HG02588 (cell line): ENCODE data around the gene FBRSL1.
A peak's percentile ranks its signal among the peaks of the same experiment; 100 is the strongest.
"Not testable (repeated sequence)": the region's sequence is repeated elsewhere in the genome, so short reads cannot be mapped to it uniquely, and the experiment has no call there.

Experiments used
- ATAC-seq: cut with Tn5 transposase; IDR thresholded peaks from one replicate; pipeline ENCODE4 v1.9.1; 2021; ENCODE audit warnings: mild to moderate bottlenecking, moderate library complexity; ENCODE audit not compliant: unreplicated experiment

FBRSL1 gene

DNA sequence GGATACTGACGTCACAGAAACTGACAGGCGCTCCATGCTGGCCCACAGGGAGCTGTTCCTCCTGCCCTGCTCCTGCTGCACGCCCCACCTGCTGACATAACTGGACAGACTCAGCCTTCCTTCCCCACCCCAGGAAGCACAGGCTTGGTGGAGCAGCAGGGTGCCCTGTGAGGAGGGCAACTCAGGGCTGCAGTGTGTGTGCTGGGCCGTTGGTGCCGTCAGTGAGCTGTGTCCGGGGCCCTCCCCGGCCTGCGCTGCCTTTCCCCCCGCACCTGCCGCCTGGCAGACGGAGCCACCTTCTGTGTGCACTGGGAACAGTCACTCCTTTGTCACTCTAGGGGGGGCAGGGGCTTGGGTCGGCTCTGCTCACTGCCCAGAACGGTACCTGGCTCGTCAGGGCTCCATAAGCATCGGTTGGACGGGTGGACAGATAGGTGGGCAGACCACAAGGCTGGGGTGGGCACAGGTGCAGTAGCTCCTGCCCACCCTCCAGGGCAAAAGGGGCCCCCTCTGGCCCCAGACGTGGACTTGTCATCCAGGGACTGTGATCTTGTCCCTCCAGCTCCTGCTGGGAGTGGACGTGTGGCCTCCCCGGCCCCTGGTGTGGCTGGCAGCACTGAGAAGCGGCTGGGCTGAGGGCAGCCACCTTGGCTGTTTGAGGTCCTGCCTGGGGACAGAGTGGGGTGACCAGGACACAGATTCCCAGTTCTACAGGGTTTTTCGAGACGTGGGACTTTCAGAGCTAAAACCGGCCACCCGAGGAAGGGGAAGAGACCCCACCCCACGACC, 32.8 kb downstream of the FBRSL1 start:
- ATAC-seq = no peak

DNA sequence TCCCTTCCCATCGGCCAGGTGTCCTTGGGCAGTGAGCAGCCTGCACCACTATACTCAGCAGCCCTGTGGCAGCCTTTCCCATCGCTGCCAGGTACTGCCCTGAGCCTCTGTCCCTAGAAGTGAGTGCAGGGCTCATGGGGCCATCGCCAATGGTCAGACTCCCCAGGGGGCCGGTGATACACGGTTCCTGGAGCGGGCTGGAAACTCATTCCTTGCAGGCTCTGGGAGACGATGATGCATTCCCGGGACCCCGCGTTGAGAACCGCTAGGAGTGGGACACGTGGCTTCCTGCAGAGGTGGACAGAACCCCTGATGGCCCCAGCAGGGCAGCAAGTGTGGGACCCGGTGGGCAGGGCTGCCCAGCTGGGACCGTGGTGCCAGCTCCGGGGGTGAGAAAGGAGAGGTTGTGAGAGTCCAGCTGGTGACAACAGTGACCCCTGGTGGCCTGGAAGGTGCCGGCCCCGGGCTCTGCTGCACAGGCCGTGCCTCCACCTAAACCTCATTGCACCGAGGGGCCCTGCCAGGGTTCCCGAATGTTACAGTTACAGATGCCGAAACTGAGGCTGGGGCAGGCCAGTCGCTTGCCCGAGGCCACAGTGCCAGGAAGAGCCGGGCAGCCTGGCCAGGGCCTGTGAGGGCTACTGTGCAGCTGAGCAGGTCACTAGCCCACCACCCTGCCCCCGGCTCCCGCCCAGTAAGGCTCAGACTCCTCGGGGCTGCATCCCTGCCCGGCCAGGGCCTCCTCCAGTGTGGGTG, 33.8 kb downstream of the FBRSL1 start:
- ATAC-seq = peak; percentile 42

DNA sequence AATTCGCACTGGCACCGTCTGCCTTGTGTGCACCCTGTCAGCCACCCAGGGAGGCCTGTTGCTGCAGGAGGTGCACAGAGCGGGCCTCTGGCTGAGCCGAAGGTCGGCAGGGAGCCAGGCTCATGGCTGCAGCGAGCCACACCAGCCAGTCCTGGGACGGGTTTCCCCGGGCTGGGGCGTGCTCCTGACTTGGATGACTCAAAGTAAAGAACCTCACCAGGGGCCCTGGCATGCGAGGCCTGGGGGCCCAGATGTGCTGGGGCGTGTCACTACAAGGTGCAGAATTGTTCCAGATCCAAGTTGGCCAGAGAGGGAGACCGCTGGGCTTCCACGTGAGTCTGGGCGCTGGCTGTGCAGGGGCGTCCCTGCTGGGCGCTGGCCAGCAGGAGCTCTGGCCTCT, 34.5 kb downstream of the FBRSL1 start:
- ATAC-seq = no peak

DNA sequence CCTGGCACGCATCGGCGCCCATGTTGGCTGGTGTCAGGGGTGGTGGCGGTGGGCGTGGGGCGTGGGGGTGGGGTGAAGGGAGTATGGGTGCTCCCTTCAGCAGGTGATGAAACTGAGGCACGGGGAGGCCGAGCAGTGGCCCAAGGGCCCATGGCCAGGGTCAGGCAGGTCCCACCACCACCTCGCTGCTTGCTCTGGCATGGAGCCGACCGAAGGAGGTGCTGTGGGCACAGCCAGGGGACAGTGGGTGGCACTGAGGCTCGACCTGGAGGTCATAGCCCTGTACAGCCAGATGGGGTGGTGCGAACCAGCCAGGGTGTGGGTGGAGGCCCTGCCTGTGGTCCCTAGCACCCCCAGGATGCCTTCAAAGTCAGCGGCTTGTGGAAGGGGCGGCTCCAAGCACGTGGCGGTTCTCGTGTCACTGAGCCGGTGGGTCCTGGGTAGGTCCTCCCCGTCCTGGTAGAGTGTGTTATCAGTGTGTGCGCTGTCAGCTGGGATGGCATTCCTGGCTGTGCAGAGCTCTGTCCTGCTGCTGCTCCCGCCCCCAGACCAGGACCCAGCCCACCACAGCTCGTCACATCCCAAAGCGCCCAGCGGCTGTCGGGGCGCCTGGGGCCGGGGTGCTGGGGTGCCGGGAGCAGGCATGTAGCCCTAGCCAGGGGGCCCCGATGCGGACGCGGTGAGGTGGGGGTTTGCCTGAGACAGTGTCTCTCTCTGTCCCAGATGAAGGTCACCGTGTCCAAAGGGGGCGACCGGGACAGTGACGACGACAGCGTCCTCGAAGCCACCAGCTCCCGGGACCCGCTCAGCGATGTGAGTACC, 35.3 kb downstream of the FBRSL1 start:
- ATAC-seq = no peak

DNA sequence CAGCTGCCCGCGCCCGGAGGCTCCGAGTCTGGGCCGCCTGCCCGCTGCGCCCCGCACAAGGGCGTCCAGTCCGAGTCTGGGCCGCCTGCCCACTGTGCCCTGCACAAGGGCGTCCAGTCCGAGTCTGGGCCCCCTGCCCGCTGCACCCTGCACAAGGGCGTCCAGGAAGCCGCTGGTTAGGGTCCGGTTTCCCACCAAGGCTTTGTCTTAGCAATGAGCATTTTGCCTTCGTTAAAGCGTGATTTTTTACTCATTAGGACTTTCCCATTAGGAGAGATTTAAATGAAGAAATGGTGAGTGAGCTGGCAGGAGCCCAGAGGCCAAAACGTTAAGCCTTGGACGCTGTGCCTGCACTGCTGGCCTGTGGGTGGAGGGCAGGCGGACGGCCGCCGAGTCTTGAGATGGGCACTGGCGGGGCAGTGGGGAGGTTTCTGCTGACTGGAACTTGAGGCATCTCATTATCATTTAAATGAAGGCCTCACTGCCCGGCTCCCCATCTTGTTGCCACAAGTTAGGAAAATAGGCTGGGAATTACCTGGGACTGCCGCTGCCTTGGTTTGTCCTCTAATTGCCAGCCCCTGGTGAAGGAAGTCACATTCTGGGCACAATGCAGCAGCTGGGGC, 36.0 kb downstream of the FBRSL1 start:
- ATAC-seq = no peak

DNA sequence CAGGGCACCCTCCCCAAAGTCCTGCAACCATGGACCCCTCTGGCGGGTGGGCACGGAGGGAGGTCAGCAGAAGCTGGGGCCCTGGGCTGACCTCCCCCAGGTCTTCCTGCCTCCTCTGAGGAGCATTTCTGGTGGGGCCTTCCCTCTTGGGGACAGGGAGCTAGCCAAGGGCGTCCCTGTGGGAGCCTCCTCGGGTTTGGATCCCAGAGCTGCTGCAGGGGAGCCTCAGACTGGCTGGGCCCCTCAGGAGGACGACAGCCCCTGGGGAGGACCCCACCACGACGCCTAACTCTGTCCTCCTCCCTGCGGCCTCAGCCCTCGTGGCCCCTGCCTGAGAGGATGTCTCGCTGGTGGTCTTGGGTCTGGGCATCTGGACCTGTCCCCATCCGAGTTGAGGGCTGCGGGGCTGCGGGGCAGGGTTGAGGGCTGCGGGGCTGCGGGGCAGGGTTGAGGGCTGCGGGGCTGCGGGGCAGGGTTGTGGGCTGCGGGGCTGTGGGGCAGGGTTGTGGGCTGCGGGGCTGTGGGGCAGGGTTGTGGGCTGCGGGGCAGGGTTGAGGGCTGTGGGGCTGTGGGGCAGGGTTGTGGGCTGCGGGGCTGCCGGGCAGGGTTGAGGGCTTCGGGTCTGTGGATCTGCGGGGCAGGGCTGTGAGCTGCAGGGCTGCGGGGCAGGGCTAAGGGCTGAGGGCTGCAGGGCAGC, 37.4 kb downstream of the FBRSL1 start:
- no peak for ATAC-seq

DNA sequence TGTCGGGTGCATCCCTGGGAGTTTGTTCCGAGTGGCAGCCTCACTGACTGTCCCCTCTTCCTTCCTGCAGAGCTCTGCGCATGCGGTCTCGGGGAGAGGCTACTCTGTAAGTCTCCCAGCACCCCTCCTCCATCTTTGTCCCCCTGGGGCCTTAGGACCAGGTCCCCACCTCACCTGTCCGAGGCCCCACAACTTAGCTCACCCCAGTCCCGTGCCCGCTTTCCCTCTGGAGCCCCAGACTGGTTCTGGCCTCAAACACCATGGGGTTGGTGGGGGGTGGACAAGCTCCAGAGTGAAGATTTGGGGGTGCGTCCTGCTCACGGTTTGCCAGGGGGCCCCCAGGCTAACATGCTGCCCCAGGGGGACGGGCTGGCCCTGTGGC, 37.9 kb downstream of the FBRSL1 start:
- no peak for ATAC-seq

DNA sequence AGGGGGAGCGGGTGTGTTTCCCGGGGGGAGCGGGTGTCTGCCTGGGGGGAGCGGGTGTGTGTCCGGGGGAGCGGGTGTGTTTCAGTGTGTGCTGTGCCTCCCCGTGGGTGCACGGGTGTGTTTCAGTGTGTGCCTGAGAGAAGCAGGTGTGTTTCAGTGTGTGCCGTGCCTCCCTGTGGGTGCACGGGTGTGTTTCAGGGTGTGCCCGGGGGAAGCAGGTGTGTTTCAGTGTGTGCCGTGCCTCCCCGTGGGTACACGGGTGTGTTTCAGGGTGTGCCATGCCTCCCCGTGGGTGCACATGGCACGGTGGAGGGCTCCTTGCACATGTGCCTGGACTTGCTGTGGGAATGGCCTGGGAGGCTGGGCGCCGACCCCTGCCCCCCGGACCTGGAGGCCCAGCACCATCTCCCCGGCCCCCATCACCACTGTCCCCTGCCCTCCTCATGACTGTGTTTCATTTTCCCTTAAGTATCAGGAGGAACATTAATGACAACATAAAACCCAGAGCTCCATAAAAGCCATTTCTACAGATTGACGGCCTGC, 38.7 kb downstream of the FBRSL1 start:
- no peak for ATAC-seq

DNA sequence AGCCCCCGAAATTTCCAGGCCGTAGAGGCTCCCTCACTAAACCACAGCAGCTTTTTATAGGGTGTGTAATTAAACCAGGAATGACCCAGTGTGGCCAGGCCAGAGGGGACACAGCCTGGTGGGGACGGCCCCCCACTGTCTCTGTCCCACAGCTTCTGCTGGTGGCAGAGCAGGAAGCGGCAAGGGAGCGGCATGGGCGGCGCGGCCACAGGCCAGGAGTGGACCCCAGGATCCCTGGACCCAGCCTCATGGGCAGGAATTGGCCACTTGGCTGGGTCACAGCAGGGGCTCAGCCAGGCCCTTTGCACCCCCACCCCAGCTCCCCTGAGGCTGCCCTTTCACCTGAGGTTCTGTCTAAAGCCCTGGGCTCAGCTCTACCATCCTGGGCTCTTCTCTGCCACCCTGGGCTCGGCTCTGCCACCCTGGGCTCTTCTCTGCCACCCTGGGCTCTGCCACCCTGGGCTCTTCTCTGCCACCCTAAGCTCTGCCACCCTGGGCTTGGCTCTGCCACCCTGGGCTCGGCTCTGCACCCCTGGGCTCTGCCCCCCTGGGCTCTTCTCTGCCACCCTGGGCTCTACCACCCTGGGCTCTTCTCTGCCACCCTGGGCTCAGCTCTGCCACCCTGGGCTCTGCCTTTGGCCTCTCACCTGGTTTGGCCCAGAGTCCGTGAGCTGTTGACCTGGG, 39.3 kb downstream of the FBRSL1 start:
- no peak for ATAC-seq

DNA sequence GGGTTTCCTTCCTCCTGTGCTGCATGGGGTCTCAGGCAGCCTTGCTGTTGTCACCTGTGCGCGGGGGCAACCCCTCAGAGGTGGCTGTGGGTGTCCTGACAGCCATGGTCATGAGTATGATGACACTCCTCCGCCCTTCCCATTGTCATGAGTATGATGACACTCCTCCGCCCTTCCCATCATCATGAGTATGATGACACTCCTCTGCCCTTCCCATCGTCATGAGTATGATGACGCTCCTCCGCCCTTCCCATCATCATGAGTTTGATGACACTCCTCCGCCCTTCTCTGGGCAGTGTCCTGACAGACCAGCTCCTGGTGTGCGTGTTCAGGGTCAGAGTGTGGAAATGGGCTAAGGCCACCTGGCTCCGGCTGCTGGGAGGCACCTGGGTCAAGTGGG, 40.0 kb downstream of the FBRSL1 start:
- ATAC-seq = no peak

DNA sequence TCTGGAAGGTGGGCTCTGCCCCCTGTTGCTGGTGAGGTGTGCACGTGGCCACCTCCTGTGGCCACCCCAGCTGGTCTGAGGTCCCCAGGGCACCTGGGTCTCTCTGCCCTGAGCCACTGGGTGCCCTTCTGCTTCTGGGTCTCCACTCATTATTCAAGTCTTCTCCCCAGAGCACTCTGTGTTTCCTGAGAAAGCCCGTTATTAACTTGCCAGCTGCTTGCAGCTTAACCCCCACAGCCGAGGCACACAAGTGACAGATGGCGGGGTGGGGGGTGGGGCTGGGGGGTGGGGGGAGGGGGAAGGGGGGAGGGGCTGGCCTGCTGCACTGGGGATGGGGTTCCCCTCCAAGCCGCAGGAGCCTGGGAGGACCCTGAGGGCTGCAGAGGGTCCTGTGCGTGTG, 40.5 kb downstream of the FBRSL1 start:
- no peak for ATAC-seq

DNA sequence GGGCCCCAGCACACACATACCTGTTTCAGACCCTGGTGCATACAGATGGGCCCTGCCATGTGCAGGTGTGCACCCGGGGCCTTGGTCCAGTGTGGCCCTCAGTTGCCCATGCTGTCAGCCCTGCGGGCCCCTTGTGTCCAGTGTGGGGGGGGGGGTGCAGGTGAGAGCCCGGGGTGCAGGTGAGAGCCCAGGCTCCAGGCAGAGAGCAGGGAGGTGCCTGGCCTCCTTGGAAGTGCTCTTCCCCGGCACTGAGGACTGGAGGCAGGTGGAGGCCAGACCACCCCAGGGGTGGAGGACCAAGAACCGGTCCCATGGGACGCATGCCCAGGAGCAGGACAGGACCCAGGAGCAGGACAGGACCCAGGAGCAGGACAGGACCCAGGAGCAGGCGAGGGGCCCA, 40.9 kb downstream of the FBRSL1 start:
- ATAC-seq = no peak

DNA sequence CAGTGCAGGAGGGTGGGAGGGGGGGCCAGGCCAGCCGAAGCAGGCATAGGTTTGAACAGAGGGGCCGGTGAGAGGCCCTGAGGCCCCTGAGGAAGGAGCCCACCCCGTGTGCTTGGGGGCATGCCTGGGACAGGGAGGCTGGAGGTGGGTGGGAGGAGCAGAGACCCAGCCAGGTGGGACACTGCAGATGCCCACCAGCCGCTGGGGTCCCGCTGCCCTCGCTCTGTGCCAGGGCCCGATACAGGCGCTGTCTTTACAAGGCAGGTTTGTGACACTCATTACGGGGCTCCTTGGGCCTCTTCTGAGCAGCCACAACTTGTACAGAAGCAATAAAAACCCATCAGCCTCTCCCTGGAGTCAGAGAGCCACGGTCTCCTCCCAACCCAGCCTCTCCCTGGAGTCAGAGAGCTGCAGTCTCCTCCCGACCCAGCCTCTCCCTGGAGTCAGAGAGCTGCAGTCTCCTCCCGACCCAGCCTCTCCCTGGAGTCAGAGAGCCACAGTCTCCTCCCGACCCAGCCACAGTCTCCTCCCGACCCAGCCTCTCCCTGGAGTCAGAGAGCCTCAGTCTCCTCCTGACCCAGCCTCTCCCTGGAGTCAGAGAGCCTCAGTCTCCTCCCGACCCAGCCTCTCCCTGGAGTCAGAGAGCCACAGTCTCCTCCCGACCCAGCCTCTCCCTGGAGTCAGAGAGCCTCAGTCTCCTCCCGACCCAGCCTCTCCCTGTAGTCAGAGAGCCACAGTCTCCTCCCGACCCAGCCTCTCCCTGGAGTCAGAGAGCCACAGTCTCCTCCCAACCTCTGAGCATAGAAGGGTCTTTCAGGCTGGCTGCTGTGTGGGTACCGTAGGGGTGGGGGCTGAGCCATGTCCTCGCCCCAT, 43.0 kb downstream of the FBRSL1 start:
- not testable (repeated sequence) for ATAC-seq

DNA sequence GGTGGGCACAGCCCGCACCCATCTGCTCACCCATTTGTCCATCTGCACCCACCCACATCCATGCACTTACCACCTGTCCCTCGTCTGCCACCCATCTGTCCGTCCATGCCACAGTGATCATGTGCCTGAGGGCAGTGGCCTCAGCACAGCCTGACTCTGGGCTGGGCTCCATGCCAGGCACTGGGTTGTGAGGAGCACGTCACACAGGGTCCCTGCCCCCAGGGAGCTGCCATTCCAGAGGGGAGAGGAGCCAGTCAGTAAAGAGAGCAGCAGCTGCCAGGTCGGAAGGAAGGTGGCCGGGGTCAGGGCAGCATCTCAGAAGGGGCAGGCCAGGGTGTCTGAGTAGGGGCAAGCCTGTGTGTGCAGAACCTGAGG, 43.6 kb downstream of the FBRSL1 start:
- ATAC-seq = no peak

DNA sequence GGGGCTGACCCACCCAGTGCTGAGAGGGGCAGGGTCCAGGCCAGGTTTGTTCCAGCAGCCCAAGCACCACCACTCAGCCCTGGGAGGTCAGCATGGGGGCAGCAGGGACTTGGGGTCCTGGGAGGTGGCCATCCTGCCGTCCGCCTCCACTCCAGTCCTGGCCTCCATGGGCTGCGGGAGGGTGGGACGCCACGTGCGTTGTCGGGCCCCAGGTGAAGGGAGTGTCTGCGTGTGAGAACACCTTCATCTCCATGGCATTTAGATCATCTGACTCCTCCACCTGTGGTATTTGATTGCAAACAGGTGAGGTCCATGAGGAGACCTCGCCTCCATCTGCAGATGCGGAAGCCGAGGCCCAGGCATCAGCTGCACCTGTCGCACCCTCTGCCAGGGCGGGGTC, 44.1 kb downstream of the FBRSL1 start:
- ATAC-seq = no peak

DNA sequence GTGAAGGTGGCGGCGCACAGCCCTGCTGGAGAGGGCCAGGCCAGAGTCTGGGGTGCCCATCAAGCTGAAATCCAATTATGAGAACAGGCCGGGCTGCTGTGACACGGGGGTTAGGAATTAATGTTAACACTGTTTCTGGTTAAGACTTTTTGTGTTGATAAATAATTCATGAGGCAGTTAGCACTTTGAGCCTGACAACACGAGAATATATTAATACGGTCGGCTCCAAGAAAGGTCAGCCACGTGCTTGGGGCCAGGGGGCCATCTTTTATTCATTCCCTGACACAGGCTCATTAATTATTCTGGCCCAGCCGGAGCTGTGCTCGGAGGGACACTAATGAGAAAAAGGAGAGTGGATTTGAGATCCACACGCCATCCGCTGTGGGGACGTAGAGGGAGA, 45.1 kb downstream of the FBRSL1 start:
- ATAC-seq = no peak

DNA sequence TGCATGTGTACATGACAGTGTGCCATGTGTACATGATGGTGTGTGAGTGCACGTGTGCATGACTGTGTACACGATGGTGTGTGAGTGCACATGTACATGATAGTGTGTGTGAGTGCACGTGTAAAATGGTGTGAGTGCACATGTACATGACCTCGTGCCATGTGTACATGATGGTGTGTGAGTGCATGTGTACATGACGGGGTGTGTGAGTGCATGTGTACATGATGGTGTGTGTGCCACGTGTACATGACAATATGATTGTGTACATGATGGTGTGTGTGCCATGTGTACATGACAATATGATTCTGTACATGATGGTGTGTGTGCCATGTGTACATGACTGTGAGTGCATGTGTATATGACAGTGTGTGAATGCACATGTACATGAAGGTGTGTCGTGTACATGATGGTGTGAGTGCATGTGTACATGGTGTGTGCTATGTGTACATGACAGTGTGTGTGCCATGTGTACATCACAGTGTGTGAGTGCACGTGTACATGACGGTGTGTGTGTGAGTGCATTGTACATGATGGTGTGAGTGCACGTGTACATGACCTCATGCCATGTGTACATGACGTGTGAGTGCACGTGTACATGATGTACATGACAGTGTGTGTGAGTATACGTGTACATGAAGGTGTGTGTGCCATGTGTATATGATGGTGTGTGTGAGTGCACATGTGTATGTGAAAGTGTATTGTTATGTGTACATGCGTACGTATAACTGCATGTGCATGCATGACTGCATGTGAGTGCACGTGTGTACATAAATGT, 46.3 kb downstream of the FBRSL1 start:
- no peak for ATAC-seq

DNA sequence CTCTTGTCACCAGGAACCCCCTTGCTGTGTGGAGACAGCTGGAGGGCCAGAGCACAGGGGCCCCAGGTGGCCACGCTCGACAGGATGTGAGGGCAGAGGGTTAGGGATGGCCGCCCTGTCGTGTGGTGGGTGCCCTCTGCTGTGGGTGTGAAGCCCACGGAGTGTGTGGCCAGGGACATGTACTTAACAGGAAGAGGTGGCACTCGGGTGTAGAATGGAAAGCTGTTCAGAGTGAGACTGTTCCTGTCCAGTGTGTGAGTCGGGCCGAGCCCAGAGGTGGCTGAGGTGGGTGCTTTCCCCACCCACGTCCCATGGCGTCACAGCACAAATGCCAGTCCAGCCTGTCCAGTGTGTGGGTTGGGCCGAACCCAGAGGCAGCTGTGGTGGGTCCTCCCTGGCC, 47.1 kb downstream of the FBRSL1 start:
- no peak for ATAC-seq
